ENCODE measurements around the gene SLC17A9. TPM values are rescaled to one million over a fixed set of nuclear protein-coding genes. Genes with fewer than 3 reads are reported as not detected.

Gene SLC17A9
- total RNA-seq, 1 experiment from 2014 or later = 0.22 TPM

DNA sequence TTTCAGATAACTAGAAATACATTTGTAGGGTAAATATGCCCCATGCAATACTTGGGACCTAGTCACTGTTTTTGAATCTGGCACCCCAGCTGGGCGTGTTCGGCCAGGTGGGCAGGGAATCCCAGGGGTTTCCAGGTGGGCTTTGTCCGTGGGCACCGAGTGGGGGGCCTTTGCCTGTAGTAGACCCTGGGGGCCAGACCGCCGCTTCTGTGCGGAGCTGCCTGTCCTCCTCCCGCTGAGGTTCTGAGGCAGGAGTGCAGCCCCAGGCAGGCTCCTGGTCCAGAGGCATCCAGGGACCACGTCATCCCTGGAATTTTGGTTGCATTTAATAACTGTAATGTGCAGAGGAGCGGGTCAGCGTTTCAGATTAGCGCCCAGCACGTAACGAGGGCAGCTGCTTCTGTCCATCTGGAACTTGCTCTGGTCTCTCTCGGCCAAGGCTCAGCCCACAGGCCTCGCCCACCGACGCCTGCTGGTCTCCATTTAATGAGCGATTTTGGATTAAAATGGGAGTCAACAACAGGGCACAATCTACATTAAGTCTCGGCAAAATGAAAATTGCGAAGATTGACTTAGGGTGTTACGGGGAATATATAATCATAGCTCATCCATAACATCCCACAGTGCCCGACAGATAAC is 41.5 kb downstream of the SLC17A9 start:
- CTCF ChIA-PET = no interaction called here
- DNase-seq = no peak
- H3K9me2 ChIP-seq (ENCODE audit: insufficient read depth) = no peaks in the 10 kb centered on the region
- POLR2A ChIA-PET (ENCODE audit: unreplicated experiment) = no interaction called here
- no peaks in the 10 kb centered on the region for H3K9me3 ChIP-seq (ENCODE audit: insufficient read depth, low read depth)
- no peaks in the 10 kb centered on the region for H3F3A ChIP-seq (ENCODE audit: insufficient read depth, low read depth)
- no peaks in the 10 kb centered on the region for H3K4me1 ChIP-seq (replicated peaks; ENCODE audit: insufficient read depth)
- H2AFZ ChIP-seq = no peak overlapping the region
- H3K79me2 ChIP-seq (ENCODE audit: low read depth) = no peaks in the 10 kb centered on the region
- BruUV-seq (replicated peaks) = no TSS peak
- no peak overlapping the region for H3K4me3 ChIP-seq
- TF ChIP-seq, protein P1, sequence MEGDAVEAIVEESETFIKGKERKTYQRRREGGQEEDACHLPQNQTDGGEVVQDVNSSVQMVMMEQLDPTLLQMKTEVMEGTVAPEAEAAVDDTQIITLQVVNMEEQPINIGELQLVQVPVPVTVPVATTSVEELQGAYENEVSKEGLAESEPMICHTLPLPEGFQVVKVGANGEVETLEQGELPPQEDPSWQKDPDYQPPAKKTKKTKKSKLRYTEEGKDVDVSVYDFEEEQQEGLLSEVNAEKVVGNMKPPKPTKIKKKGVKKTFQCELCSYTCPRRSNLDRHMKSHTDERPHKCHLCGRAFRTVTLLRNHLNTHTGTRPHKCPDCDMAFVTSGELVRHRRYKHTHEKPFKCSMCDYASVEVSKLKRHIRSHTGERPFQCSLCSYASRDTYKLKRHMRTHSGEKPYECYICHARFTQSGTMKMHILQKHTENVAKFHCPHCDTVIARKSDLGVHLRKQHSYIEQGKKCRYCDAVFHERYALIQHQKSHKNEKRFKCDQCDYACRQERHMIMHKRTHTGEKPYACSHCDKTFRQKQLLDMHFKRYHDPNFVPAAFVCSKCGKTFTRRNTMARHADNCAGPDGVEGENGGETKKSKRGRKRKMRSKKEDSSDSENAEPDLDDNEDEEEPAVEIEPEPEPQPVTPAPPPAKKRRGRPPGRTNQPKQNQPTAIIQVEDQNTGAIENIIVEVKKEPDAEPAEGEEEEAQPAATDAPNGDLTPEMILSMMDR (conservative IDR thresholded peaks at IDR 0.05) = no peak
- TF ChIP-seq EZH2 (IDR thresholded peaks at IDR 0.05; ENCODE audit: low read depth) = no peak
- no peak overlapping the region for H3K4me2 ChIP-seq
- H4K20me1 ChIP-seq (ENCODE audit: insufficient read depth) = no peaks in the 10 kb centered on the region
- peaks cover 91% of the 10 kb centered on the region for H3K27me3 ChIP-seq (ENCODE audit: insufficient read depth, low read depth)
- no peak overlapping the region for H3K27ac ChIP-seq
- intact Hi-C loops (cut with micrococcal nuclease; ENCODE audit: unreplicated experiment) = no loop called here
- no peaks in the 10 kb centered on the region for H3K36me3 ChIP-seq (ENCODE audit: low read depth)

DNA sequence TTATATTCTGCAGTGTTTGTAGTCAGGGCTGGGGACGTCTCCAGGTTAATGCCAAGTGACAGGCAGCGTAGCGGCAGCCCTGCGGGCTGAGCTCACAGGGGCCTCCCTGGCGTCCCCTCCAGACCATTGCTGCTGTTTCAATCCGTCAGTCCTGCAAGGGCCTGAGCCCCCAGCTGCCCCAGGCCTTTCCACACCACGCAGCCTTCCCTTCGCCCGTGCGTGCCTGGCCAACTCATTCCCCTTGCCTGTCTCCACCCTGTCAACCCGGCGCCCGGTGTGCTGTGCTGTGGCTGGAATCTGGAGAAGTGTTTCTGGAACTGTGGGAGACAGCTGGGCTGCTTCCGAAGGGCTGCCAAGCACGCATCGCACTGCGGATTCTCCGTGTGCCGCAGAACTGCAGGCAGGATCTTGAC is 42.4 kb downstream of the SLC17A9 start:
- H3K4me2 ChIP-seq = no peak overlapping the region
- H3K27ac ChIP-seq = no peak overlapping the region
- no peaks in the 10 kb centered on the region for H4K20me1 ChIP-seq (ENCODE audit: insufficient read depth)
- no peaks in the 10 kb centered on the region for H3K79me2 ChIP-seq (ENCODE audit: low read depth)
- no peaks in the 10 kb centered on the region for H3F3A ChIP-seq (ENCODE audit: insufficient read depth, low read depth)
- BruUV-seq (replicated peaks) = no TSS peak
- no peak for DNase-seq
- intact Hi-C loops (cut with micrococcal nuclease; ENCODE audit: unreplicated experiment) = no loop called here
- no peak for TF ChIP-seq EZH2 (IDR thresholded peaks at IDR 0.05; ENCODE audit: low read depth)
- TF ChIP-seq, protein P1 (conservative IDR thresholded peaks at IDR 0.05) = no peak
- no peaks in the 10 kb centered on the region for H3K4me1 ChIP-seq (replicated peaks; ENCODE audit: insufficient read depth)
- no peaks in the 10 kb centered on the region for H3K9me3 ChIP-seq (ENCODE audit: insufficient read depth, low read depth)
- no peak overlapping the region for H2AFZ ChIP-seq
- no peaks in the 10 kb centered on the region for H3K9me2 ChIP-seq (ENCODE audit: insufficient read depth)
- no peaks in the 10 kb centered on the region for H3K36me3 ChIP-seq (ENCODE audit: low read depth)
- H3K27me3 ChIP-seq (ENCODE audit: insufficient read depth, low read depth) = peaks cover 94% of the 10 kb centered on the region
- POLR2A ChIA-PET (ENCODE audit: unreplicated experiment) = no interaction called here
- CTCF ChIA-PET = no interaction called here
- no peak overlapping the region for H3K4me3 ChIP-seq

DNA sequence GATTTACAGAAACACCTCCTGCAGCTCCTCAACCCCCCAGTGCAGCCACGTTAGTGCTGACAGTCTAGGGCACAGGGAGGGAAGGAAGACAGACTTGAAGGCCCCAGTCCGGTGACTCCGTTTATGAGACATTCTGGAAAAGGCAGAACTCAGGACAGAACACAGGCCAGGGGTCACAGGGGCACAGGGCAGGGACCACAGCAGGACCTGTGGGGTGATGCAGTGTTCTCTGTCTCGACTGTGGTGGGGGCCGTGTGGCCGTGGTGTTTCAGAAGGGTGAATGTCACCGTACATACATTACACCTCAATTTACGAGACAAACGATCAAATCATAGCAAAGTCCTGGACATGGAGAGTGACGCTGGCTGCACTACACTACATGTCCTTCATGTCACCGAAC is 43.0 kb downstream of the SLC17A9 start:
- H3K27me3 ChIP-seq (ENCODE audit: insufficient read depth, low read depth) = peaks cover 95% of the 10 kb centered on the region

More for the DNA sequence above, 43.0 kb downstream of the SLC17A9 start:
- intact Hi-C loops (cut with micrococcal nuclease; ENCODE audit: unreplicated experiment) = no loop called here
- Histone ChIP-seq H2AFZ (no peak overlapping the region), H3K4me1 (replicated peaks; ENCODE audit: insufficient read depth) (no peaks in the 10 kb centered on the region), H3K79me2 (ENCODE audit: low read depth) (no peaks in the 10 kb centered on the region), H3K27ac (no peak overlapping the region), H3K36me3 (ENCODE audit: low read depth) (no peaks in the 10 kb centered on the region), H3K4me2 (no peak overlapping the region), H3K9me3 (ENCODE audit: insufficient read depth, low read depth) (no peaks in the 10 kb centered on the region), H3K9me2 (ENCODE audit: insufficient read depth) (no peaks in the 10 kb centered on the region), H3F3A (ENCODE audit: insufficient read depth, low read depth) (no peaks in the 10 kb centered on the region), H4K20me1 (ENCODE audit: insufficient read depth) (no peaks in the 10 kb centered on the region), H3K4me3 (no peak overlapping the region)
- DNase-seq = no peak
- CTCF ChIA-PET = no interaction called here
- no TSS peak for BruUV-seq (replicated peaks)
- TF ChIP-seq EZH2 (IDR thresholded peaks at IDR 0.05; ENCODE audit: low read depth) = no peak
- TF ChIP-seq, protein P1 (conservative IDR thresholded peaks at IDR 0.05) = no peak
- POLR2A ChIA-PET (ENCODE audit: unreplicated experiment) = no interaction called here

All from PC-9 (cell line).